H1 (cell line): Measurements from ENCODE around the gene STK11IP. TPM values are rescaled to one million over a fixed set of nuclear protein-coding genes. Genes with fewer than 3 reads are reported as not detected.

ENCODE experiments used
- CTCF ChIA-PET: fragments of 300-600 bp; sonication (Branson Sonifier 250); formaldehyde crosslinking; loops from one replicate; lab custom pipeline; 2021; ENCODE audit not compliant: partially characterized antibody; lab: Charles Lee
- POLR2A ChIA-PET: fragments of 300-600 bp; sonication (Branson Sonifier 250); formaldehyde crosslinking; loops from one replicate; lab custom pipeline; 2021; ENCODE audit warnings: inconsistent platforms; ENCODE audit not compliant: partially characterized antibody; lab: Charles Lee
- DNase-seq, 2 experiments: peaks; one replicate each; pipeline versions ENCODE4 v3.0.0 to v3.0.0-alpha.2; 2010 to 2022; ENCODE audit warnings: low spot score in 2 of 2, low read depth in 1 of 2, mixed read lengths in 1 of 2
- FAIRE-seq: peaks from 2 replicates; lab custom pipeline; 2011; peaks lifted over from hg19 to GRCh38; lab: Jason Lieb, UNC
- H2AFZ ChIP-seq: 2 replicates; pipeline ENCODE4 v1.8.1; 2012; ENCODE audit warnings: low read length, inconsistent platforms
- H2AK5ac ChIP-seq: 2 replicates; pipeline ENCODE4 v1.6.1; 2013; ENCODE audit warnings: low read depth, low read length
- H2BK120ac ChIP-seq: replicated peaks from 2 replicates; pipeline ENCODE3; 2013; ENCODE audit warnings: low read depth, low read length, inconsistent platforms
- H2BK12ac ChIP-seq: 2 replicates; pipeline ENCODE4 v1.6.1; 2013; ENCODE audit warnings: low read depth, low read length
- H2BK15ac ChIP-seq: 2 replicates; pipeline ENCODE4 v1.6.1; 2013; ENCODE audit warnings: low read length
- H2BK20ac ChIP-seq: 2 replicates; pipeline ENCODE4 v1.6.1; 2013; ENCODE audit warnings: low read length
- H2BK5ac ChIP-seq: 2 replicates; pipeline ENCODE4 v1.6.1; 2013; ENCODE audit warnings: low read depth, low read length
- H3K14ac ChIP-seq: 2 replicates; pipeline ENCODE4 v1.6.1; 2013; ENCODE audit warnings: inconsistent platforms; ENCODE audit not compliant: insufficient read length
- H3K18ac ChIP-seq: 2 replicates; pipeline ENCODE4 v1.6.1; 2013; ENCODE audit warnings: low read length; ENCODE audit errors: extremely low read depth
- H3K23ac ChIP-seq: 2 replicates; pipeline ENCODE4 v1.6.1; 2013; ENCODE audit warnings: inconsistent platforms; ENCODE audit not compliant: insufficient read length
- H3K23me2 ChIP-seq: 2 replicates; pipeline ENCODE4 v1.6.1; 2013; ENCODE audit warnings: low read depth, low read length
- H3K27ac ChIP-seq: 2 replicates; pipeline ENCODE4 v1.6.1; 2011; ENCODE audit warnings: low read depth, low read length, inconsistent platforms
- H3K27me3 ChIP-seq, 4 experiments: replicated peaks in 1 of 4; 1 replicate in 1 of 4; 2 replicates in 3 of 4; pipeline versions ENCODE4 v1.6.1 to v1.8.1; 2011 to 2013; ENCODE audit warnings: low read length in 3 of 4, mild to moderate bottlenecking in 3 of 4, inconsistent platforms in 2 of 4, mixed read lengths in 2 of 4, moderate library complexity in 1 of 4; ENCODE audit not compliant: control insufficient read depth in 3 of 4, insufficient read depth in 3 of 4; ENCODE audit errors: extremely low read depth in 1 of 4
- H3K36me3 ChIP-seq, 4 experiments: 2 replicates each; pipeline versions ENCODE4 v1.6.1 to v1.8.1; 2011 to 2013; ENCODE audit warnings: mild to moderate bottlenecking in 4 of 4, low read length in 3 of 4, moderate library complexity in 2 of 4, control low read depth in 1 of 4, inconsistent platforms in 1 of 4; ENCODE audit not compliant: insufficient read depth in 4 of 4, control insufficient read depth in 2 of 4
- H3K4ac ChIP-seq: replicated peaks from 2 replicates; pipeline ENCODE3; 2013; ENCODE audit warnings: low read length, low read depth, mixed read lengths, inconsistent platforms; ENCODE audit not compliant: insufficient read length
- H3K4me1 ChIP-seq, 4 experiments: replicated peaks in 1 of 4; 1 replicate in 1 of 4; 2 replicates in 3 of 4; pipeline versions ENCODE4 v1.6.1 to v1.8.1; 2011 to 2013; ENCODE audit warnings: low read length in 3 of 4, inconsistent platforms in 2 of 4, mixed read lengths in 1 of 4; ENCODE audit not compliant: insufficient read depth in 4 of 4, control insufficient read depth in 3 of 4
- H3K4me2 ChIP-seq, 2 experiments: 2 replicates each; pipeline versions ENCODE4 v1.6.1 to v1.8.1; 2011 to 2013; ENCODE audit warnings: low read depth in 2 of 2, low read length in 2 of 2, control low read depth in 1 of 2, inconsistent platforms in 1 of 2, mild to moderate bottlenecking in 1 of 2; ENCODE audit not compliant: insufficient read depth in 1 of 2
- H3K4me3 ChIP-seq, 4 experiments: fragments of 200-600, 300-600 bp in 1 of 4; sonication (generic), shearing (Covaris generic), sonication (Bioruptor Twin) in 1 of 4; 2 replicates each; pipeline versions ENCODE4 v1.5.1 to v1.8.1; 2011 to 2016; ENCODE audit warnings: low read length in 4 of 4, low read depth in 3 of 4, control low read depth in 2 of 4, inconsistent platforms in 2 of 4, mild to moderate bottlenecking in 2 of 4, mixed read lengths in 1 of 4, moderate library complexity in 1 of 4; ENCODE audit not compliant: insufficient read depth in 2 of 4; ENCODE audit errors: extremely low read depth in 1 of 4
- H3K56ac ChIP-seq: replicated peaks from 2 replicates; pipeline ENCODE3; 2013; ENCODE audit warnings: low read depth, mild to moderate bottlenecking, mixed read lengths, low read length, inconsistent platforms; ENCODE audit not compliant: insufficient read length
- H3K79me1 ChIP-seq: 2 replicates; pipeline ENCODE4 v1.6.1; 2013; ENCODE audit warnings: low read depth, low read length, control low read depth
- H3K79me2 ChIP-seq, 2 experiments: 2 replicates each; pipeline versions ENCODE4 v1.6.1 to v1.8.1; 2012 to 2013; ENCODE audit warnings: low read length in 2 of 2, mild to moderate bottlenecking in 2 of 2, inconsistent platforms in 1 of 2; ENCODE audit not compliant: insufficient read depth in 2 of 2, control insufficient read depth in 1 of 2
- H3K9ac ChIP-seq, 4 experiments: replicated peaks in 1 of 4; 1 replicate in 1 of 4; 2 replicates in 3 of 4; pipeline versions ENCODE4 v1.6.1 to v1.8.1; 2011 to 2013; ENCODE audit warnings: low read depth in 3 of 4, low read length in 3 of 4, control low read depth in 2 of 4, mild to moderate bottlenecking in 2 of 4, moderate library complexity in 2 of 4, inconsistent platforms in 1 of 4; ENCODE audit errors: extremely low read depth in 1 of 4
- H3K9me3 ChIP-seq, 2 experiments: 2 replicates each; pipeline versions ENCODE4 v1.6.1 to v1.8.1; 2012 to 2013; ENCODE audit warnings: mild to moderate bottlenecking in 2 of 2, moderate library complexity in 2 of 2, control low read depth in 1 of 2, inconsistent platforms in 1 of 2, low read depth in 1 of 2, low read length in 1 of 2, mixed read lengths in 1 of 2; ENCODE audit not compliant: insufficient read depth in 2 of 2
- H4K20me1 ChIP-seq, 2 experiments: replicated peaks in 1 of 2; 2 replicates each; pipeline versions ENCODE3 to v1.8.1; 2011 to 2013; ENCODE audit warnings: inconsistent platforms in 2 of 2, low read length in 2 of 2, mild to moderate bottlenecking in 1 of 2; ENCODE audit not compliant: insufficient read depth in 2 of 2, control insufficient read depth in 1 of 2
- H4K5ac ChIP-seq: 2 replicates; pipeline ENCODE4 v1.6.1; 2013; ENCODE audit warnings: low read length, low read depth, mixed read lengths, inconsistent platforms; ENCODE audit not compliant: insufficient read length
- H4K8ac ChIP-seq: 2 replicates; pipeline ENCODE4 v1.8.0; 2013; ENCODE audit warnings: mild to moderate bottlenecking, moderate library complexity, low read length, inconsistent platforms; ENCODE audit not compliant: insufficient read depth; ENCODE audit errors: extremely low read depth
- H4K91ac ChIP-seq: replicated peaks from 2 replicates; pipeline ENCODE3; 2013; ENCODE audit warnings: low read length, mixed read lengths, inconsistent platforms; ENCODE audit not compliant: insufficient read length
- CEBPB ChIP-seq: IDR thresholded peaks from 2 replicates; pipeline ENCODE4 v1.6.1; 2012; ENCODE audit warnings: low read depth, low read length
- CTCF ChIP-seq, 3 experiments: IDR thresholded peaks; 1 replicate in 2 of 3; 2 replicates in 1 of 3; pipeline versions ENCODE4 v1.5.1 to v1.6.1; 2011; ENCODE audit warnings: low read length in 3 of 3, mild to moderate bottlenecking in 3 of 3, inconsistent platforms in 2 of 3, low read depth in 1 of 3, moderate library complexity in 1 of 3; ENCODE audit not compliant: insufficient read depth in 1 of 3; ENCODE audit errors: control extremely low read depth in 1 of 3
- EGR1 ChIP-seq: IDR thresholded peaks from 2 replicates; pipeline ENCODE4 v1.6.1; 2011; ENCODE audit warnings: low read depth, low read length, borderline replicate concordance
- FOSL1 ChIP-seq: IDR thresholded peaks from 2 replicates; pipeline ENCODE4 v1.6.1; 2011; ENCODE audit warnings: mild to moderate bottlenecking, low read depth, low read length, moderate library complexity; ENCODE audit not compliant: insufficient read depth
- POU5F1 ChIP-seq: IDR thresholded peaks from 2 replicates; pipeline ENCODE4 v1.6.1; 2011; ENCODE audit warnings: low read depth, mild to moderate bottlenecking, low read length, moderate library complexity
- RBBP5 ChIP-seq: IDR thresholded peaks from 2 replicates; pipeline ENCODE4 v1.7.1; 2012; ENCODE audit warnings: low read depth, mild to moderate bottlenecking, inconsistent platforms, low read length, moderate library complexity, borderline replicate concordance
- YY1 ChIP-seq: IDR thresholded peaks from 2 replicates; pipeline ENCODE4 v1.6.1; 2011; ENCODE audit warnings: low read depth, mild to moderate bottlenecking, low read length
- WGBS, 2 experiments: shearing (Covaris generic) in 1 of 2; methylation state at CpG; one replicate each; pipeline versions ENCODE4 v1.1.6 to v1.1.7; 2013 to 2015; ENCODE audit warnings: low lambda C conversion rate in 2 of 2, mixed read lengths in 2 of 2, inconsistent platforms in 1 of 2, low coverage in 1 of 2, missing lambda C conversion rate in 1 of 2; ENCODE audit not compliant: insufficient replicate concordance in 2 of 2, insufficient coverage in 1 of 2, insufficient read length in 1 of 2; ENCODE audit errors: extremely low coverage in 1 of 2, missing lambda C conversion rate in 1 of 2; 5-methylcytosine and 5-hydroxymethylcytosine counted together
- polyA plus RNA-seq, 7 experiments: library from polyadenylated mRNA; depleted of rRNA in 3 of 7; stranded (reverse) in 5 of 7; unstranded in 2 of 7; fragments of >200 nt in 5 of 7; fragments of 200-250 nt in 2 of 7; gene quantifications; 1 replicate in 5 of 7; 2 replicates in 1 of 7; 4 replicates in 1 of 7; pipeline versions ENCODE4 v1.2.1 to v1.2.3, GENCODE V29; 2011 to 2013; ENCODE audit warnings: missing spikeins in 2 of 7, mixed read lengths in 2 of 7
- total RNA-seq: library from RNA; stranded (reverse); fragmentation: NEBNext Ultra II Directional; extraction: Animal tissue kit (Norgen Biotek cat#: 25700); gene quantifications from 2 replicates; pipeline ENCODE4 v1.2.1, GENCODE V29; 2021

STK11IP gene
- total and polyA plus RNA-seq, 2 of the 8 experiments (the other 6 are each of a cell fraction or from before 2014, with no cell fraction given), result 18.5 to 29.6 TPM

DNA sequence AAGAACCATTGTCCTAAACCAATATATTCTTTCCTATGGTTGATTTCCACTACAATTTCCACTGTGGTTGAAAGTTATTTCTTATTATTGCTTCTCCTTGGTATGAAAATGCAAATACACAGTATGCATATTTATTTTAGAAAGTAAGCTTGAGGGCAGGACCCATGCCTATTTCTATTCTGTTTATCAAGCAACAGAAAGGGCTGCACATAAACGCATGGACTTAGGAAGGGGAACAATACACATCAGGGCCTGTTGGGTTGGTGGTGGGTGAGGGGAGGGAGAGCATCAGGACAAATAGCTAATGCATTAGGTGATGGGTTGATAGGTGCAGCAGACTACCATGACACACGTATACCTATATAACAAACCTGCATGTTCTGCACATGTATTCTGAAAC is 50.5 kb downstream of the STK11IP start:
- Histone ChIP-seq H3K79me2 (no peaks in the 10 kb centered on the region), H3K23me2 (no peaks in the 10 kb centered on the region), H3K18ac (no peak overlapping the region), H2BK20ac (no peak overlapping the region), H2AFZ (no peak overlapping the region), H2BK120ac (no peak overlapping the region), H3K14ac (no peak overlapping the region), H3K9me3 (no peaks in the 10 kb centered on the region), H3K4me2 (no peak overlapping the region), H2AK5ac (no peak overlapping the region), H3K4me1 (peaks cover 0 to 6% (median 2%) of the 10 kb centered on the region in 4 experiments; a peak in 4 of 7 replicates), H3K4ac (no peak overlapping the region), H3K79me1 (no peaks in the 10 kb centered on the region), H4K20me1 (no peaks in the 10 kb centered on the region), H3K56ac (no peak overlapping the region), H2BK15ac (no peak overlapping the region), H4K8ac (no peak overlapping the region), H2BK12ac (no peak overlapping the region), H3K4me3 (no peak overlapping the region), H3K36me3 (no peaks in the 10 kb centered on the region), H4K91ac (no peak overlapping the region), H3K27ac (no peak overlapping the region), H3K27me3 (peaks cover 0 to 2% (median under 1%) of the 10 kb centered on the region in 4 experiments; a peak in 5 of 7 replicates), H3K23ac (no peak overlapping the region), H4K5ac (no peak overlapping the region), H2BK5ac (no peak overlapping the region), H3K9ac (no peak overlapping the region)
- ChIA-PET CTCF (interaction anchor here (0.7 to 14.8 kb wide), 4 partner anchors 12 to 52 kb away, joined by 3 to 175 read pairs (median 4); no protein-coding TSS in a partner anchor), POLR2A (no interaction called here)
- WGBS, 2 experiments, result 85% methylated on average over 2 of the region's 2 CpGs; no CpG with 5 or more reads in 1 of the 2 experiments
- TF ChIP-seq CTCF (IDR thresholded peaks at IDR 0.05; ENCODE audit: control extremely low read depth in 1 of 3, insufficient read depth in 1 of 3, low read depth in 1 of 3, low read length in 3 of 3) (no peak), CEBPB (no peak), RBBP5 (no peak), EGR1 (no peak), FOSL1 (no peak), POU5F1 (no peak), YY1 (no peak)
- FAIRE-seq, result no peak
- no peak for DNase-seq
